Measurements from ENCODE around the gene ZNRF3.

- TF ChIP-seq CTCF (IDR thresholded peaks at IDR 0.05) (no peak), ZFX (IDR thresholded peaks at IDR 0.05; ENCODE audit: borderline replicate concordance) (no peak)
Measured at GRCh38 chr22:29092243-29092642, 208.9 kb downstream of the ZNRF3 start.
